Panc1 (cell line): ENCODE data around the gene SIRT6. TPM values are rescaled to one million over a fixed set of nuclear protein-coding genes. Genes with fewer than 3 reads are reported as not detected.

Source experiments
- ATAC-seq: fragments of 200-7000 bp; cut with Tn5 transposase; 2 replicates; pipeline ENCODE4 v1.9.1; 2020; ENCODE audit warnings: mild to moderate bottlenecking, moderate library complexity
- BruUV-seq: library from RNA; stranded (reverse); fragments of 400-500 nt; replicated peaks from 2 replicates; lab custom pipeline; 2021; lab: Mats Ljungman, UMichigan
- CTCF ChIA-PET: fragments of 300-600 bp; sonication (Branson Sonifier 250); formaldehyde crosslinking; loops from one replicate; lab custom pipeline; 2022; ENCODE audit warnings: antibody characterized with exemption; lab: Charles Lee
- POLR2A ChIA-PET: fragments of 300-600 bp; sonication (Branson Sonifier 250); formaldehyde crosslinking; loops from one replicate; lab custom pipeline; 2022; ENCODE audit warnings: antibody characterized with exemption; lab: Charles Lee
- DNase-seq: peaks from one replicate; pipeline ENCODE4 v3.0.0-alpha.2; 2010; ENCODE audit warnings: low read depth, low spot score
- H3K27ac ChIP-seq: 2 replicates; pipeline ENCODE4 v1.5.1; 2011; ENCODE audit warnings: mild to moderate bottlenecking, low read length, inconsistent platforms
- H3K27me3 ChIP-seq: fragments of 200-500 bp; sonication (Bioruptor generic); 2 replicates; pipeline ENCODE4 v1.6.0; 2014; ENCODE audit warnings: low read length, inconsistent platforms; ENCODE audit not compliant: control insufficient read depth, insufficient read depth
- H3K36me3 ChIP-seq: fragments of 200-500 bp; sonication (Bioruptor generic); 2 replicates; pipeline ENCODE4 v1.5.1; 2014; ENCODE audit warnings: inconsistent platforms, mild to moderate bottlenecking, low read length, moderate library complexity; ENCODE audit not compliant: control insufficient read depth, insufficient read depth
- H3K4me1 ChIP-seq: 2 replicates; pipeline ENCODE4 v1.5.1; 2011; ENCODE audit warnings: inconsistent platforms, mild to moderate bottlenecking, low read length, moderate library complexity; ENCODE audit not compliant: control insufficient read depth, insufficient read depth
- H3K4me3 ChIP-seq, 2 experiments: 2 replicates each; pipeline ENCODE4 v1.5.1; 2011 to 2012; ENCODE audit warnings: low read depth in 2 of 2, low read length in 2 of 2, mild to moderate bottlenecking in 2 of 2, inconsistent platforms in 1 of 2, moderate library complexity in 1 of 2
- H3K9me3 ChIP-seq: fragments of 200-500 bp; sonication (Bioruptor generic); 2 replicates; pipeline ENCODE4 v1.5.1; 2014; ENCODE audit warnings: low read depth, mild to moderate bottlenecking, inconsistent platforms, low read length, moderate library complexity; ENCODE audit not compliant: control insufficient read depth, insufficient read depth
- CTCF ChIP-seq: fragments of 450-650 bp; IDR thresholded peaks from 2 replicates; pipeline ENCODE4 v1.5.1; 2017; ENCODE audit warnings: mild to moderate bottlenecking
- POLR2AphosphoS5 ChIP-seq: IDR thresholded peaks from 2 replicates; pipeline ENCODE4 v1.6.1; 2012; ENCODE audit warnings: mild to moderate bottlenecking, low read depth, low read length, moderate library complexity
- REST ChIP-seq, 2 experiments: IDR thresholded peaks; 2 replicates each; pipeline ENCODE4 v1.6.1; 2011 to 2012; ENCODE audit warnings: low read depth in 2 of 2, control low read depth in 1 of 2, low read length in 1 of 2, mild to moderate bottlenecking in 1 of 2, moderate library complexity in 1 of 2; ENCODE audit not compliant: insufficient read depth in 1 of 2
- SIN3A ChIP-seq: IDR thresholded peaks from 2 replicates; pipeline ENCODE4 v1.6.1; 2012; ENCODE audit warnings: low read depth, mild to moderate bottlenecking, low read length, moderate library complexity, borderline replicate concordance; ENCODE audit not compliant: insufficient read depth
- TCF7L2 ChIP-seq: IDR thresholded peaks from 2 replicates; pipeline ENCODE4 v1.6.1; 2011; ENCODE audit warnings: mild to moderate bottlenecking, low read depth, low read length, inconsistent platforms
- in situ Hi-C: cut with HindIII; loops from 2 replicates; pipeline ENCODE4 v1.10.0; 2016; ENCODE audit warnings: low sequenced_read_pairs, low pct_unique_long_range_greater_than_20kb
- intact Hi-C: fragments of 100-400 bp; cut with micrococcal nuclease; formaldehyde crosslinking; loops from one replicate; pipeline ENCODE4 v1.10.0; 2022; ENCODE audit not compliant: unreplicated experiment
- total RNA-seq: library from RNA; stranded (reverse); gene quantifications from one replicate; pipeline ENCODE4 v1.2.1, GENCODE V29; 2021; ENCODE audit not compliant: unreplicated experiment

SIRT6 gene
- total RNA-seq, 1 experiment from 2014 or later = 19.8 TPM

GRCh38 chr19:4200940-4201542 is 18.7 kb upstream of the SIRT6 start:
- intact Hi-C loops = loop anchor here (10.0 kb wide), 2 partner anchors 56 to 216 kb away; partner anchors contain the start of gene EEF2
- in situ Hi-C loops = no loop called here

More at GRCh38 chr19:4200940-4201542, 18.7 kb upstream of the SIRT6 start:
- ChIA-PET CTCF (interaction anchor here (0.5 to 0.6 kb wide), 3 partner anchors 37 to 190 kb away, joined by 3 to 8 read pairs (median 3); no protein-coding TSS in a partner anchor), POLR2A (interaction anchor here (0.5 kb wide), 1 partner anchor 60 kb away, joined by 7 read pairs; no protein-coding TSS in a partner anchor)
- no peak overlapping the region for H3K27ac ChIP-seq
- TF ChIP-seq TCF7L2 = no peak
- TF ChIP-seq CTCF = no peak
- no peak for TF ChIP-seq REST (IDR thresholded peaks at IDR 0.05; ENCODE audit: insufficient read depth in 1 of 2, low read depth in 2 of 2, low read length in 1 of 2)
- TF ChIP-seq SIN3A = no peak
- no peak for TF ChIP-seq POLR2AphosphoS5
- peaks cover 3% of the 10 kb centered on the region; the same call in 1 of the 2 replicates for H3K27me3 ChIP-seq
- no peaks in the 10 kb centered on the region for H3K36me3 ChIP-seq
- no peak overlapping the region for H3K4me3 ChIP-seq
- no peaks in the 10 kb centered on the region for H3K9me3 ChIP-seq
- no peak for DNase-seq
- no TSS peak for BruUV-seq
- no peak for ATAC-seq
- H3K4me1 ChIP-seq = peaks cover 3% of the 10 kb centered on the region; the same call in 1 of the 2 replicates
